ENCODE results near the gene KRTAP13-3.

KRTAP13-3 gene, protein sequence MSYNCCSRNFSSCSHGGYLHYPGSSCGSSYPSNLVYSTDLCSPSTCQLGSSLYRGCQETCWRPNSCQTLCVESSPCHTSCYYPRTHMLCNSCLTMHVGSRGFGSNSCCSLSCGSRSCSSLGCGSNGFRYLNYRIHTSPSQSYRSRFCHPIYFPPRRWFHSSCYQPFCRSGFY

DNA sequence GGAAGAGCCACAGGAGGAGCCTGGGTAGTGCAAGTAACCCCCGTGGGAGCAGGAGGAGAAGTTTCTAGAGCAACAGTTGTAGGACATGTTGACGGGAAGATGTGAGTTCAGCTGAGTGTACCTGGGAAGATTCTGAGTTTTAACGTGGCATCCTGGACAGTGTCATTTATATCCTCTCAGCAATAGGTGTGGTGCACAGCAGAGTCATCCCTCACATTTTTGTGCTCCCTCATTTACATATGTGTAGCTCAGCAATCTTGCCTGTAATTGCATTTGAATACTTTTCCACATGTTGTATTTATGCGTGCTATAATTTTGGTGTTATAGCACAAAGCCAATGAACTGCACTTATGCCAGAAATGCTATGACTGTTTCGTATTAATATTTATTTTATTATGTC lies at the start of gene KRTAP13-3:
Gene KRTAP13-3, minus strand, starts transcription at position 101 of the 400 bp plus-strand sequence. Its CDS starts 14 bp downstream, at position 87.
- DNase-seq (ENCODE audit: low read depth): no peak

DNA sequence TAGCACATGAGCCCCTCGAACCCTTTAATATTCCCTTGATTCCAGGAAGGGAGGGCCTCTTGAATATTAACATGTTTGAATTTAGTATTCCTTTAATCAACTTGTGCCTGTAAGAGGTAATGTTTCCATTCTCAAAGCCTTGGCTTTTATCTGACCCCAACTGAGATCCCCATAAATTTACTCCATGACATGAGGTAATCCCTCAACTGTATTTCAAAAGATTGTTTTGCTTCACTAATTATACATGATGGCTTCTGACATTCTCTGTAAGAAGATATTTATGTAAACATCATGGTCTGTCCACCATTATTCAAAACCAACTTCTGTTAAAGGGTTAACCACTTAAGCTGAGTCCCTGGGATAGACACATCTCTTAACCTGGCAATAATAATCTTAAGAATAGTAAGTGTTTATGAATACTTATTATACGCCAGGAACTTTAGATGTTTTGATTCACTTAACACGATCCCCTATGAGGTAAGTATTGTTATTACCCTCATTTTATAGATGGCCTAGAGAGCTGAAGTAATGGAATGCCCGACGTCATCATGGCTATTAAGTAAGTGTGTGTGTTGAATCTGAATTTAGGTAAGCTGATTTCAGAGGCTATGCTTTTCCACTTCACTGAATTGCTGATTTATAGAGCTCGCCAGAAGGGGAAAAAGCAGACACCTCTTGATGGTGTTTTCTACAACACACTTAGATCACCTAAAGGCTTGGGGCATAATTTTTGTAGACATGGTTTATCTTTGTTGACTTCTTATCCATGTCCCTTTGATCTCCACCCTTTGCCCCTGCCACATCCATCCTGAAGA lies 43.4 kb upstream of the KRTAP13-3 start:
- no peak for DNase-seq (ENCODE audit: low read depth)

DNA sequence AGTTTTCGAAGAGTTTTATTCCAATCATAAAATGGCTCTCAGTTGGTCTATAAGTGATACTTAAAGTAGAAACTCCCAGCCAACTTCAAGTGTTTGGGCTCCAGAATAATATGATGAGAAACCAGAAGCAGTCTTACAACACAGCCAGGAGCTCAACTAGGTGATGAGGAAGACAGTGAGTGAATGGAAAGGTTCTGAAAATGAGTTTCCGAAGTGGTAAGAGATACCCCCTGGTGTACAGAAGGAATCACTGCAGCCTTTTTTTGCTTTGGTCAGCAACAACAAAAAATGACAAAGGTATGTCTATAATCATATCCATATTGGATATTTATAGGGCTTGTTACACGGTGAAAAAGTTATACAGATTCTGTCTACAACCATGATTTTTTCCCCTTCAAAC lies 38.0 kb upstream of the KRTAP13-3 start:
- DNase-seq (ENCODE audit: low read depth): no peak

DNA sequence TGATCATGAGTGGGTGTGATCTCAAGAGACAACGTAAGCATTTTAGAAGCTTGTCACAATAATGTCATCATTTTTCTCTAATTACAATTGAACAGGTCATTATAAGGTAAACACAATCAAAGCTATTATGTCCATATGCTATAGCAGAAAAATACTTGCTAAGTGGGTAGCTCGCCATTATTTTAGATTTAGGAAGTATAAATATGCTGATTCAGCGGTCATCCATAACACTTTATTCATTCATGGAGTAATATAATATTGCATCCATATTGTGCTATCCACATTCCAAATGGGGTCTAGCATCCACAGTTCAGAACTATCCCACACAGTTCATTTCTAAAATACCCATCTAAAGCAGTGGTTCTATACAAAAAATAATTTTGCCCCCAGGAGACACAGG lies 22.8 kb upstream of the KRTAP13-3 start:
- no peak for DNase-seq (ENCODE audit: low read depth)

DNA sequence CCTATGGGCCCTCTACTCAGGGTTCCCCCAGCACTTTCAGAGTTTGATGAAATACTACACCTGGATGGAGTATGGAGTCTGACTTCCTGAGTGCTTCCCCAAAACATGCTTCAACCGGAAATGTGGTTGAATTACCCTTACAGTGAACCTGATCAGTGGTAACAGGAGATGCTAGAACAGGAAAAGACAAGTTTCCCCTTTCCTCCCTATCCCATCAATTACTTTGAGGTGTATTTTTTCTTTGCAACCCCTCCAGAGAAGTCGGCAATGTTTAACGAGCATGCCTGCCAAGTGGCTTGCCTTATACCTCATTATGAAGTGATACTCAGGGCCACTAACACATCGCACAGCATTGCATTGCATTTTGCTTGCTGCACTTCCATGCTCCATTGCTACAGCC lies 21.3 kb upstream of the KRTAP13-3 start:
- DNase-seq (ENCODE audit: low read depth): no peak

DNA sequence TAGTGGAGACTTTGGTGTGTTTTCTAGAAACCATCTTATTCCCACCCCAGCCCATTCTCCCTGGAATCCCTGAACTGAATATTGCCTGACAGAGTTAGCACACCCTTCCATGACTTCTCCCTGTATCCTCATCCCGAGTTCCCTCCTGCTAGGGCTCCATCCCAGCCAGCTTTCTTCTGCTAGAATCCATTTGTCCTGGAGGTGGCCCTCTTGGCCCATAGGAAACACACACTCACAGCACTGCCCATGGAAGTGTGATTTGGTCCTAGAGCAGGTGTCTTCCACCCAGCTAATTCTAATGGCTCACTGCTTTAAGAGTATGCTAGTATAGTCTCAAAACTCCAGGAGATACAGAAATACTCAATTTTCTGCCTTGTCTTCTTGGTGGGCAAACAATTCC lies 18.5 kb upstream of the KRTAP13-3 start:
- no peak for DNase-seq (ENCODE audit: low read depth)

DNA sequence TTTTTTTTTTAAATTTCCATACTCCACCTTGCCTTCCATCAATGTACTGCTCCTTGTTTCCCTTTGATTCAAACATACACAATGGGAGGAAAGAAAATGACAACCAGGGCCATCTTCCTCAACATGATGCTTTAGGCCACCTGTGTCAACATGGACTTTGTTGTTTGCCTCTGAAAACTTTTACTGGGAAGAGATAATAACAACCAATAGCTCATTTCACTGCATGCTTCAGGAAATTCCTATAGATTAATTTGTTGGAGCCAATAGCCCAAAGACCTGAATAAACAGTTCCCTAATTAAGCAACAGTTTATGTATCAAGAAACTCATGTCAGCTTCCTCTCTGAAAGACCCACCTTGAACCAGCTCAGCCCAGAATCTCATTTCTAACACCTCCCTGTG lies 17.5 kb upstream of the KRTAP13-3 start:
- no peak for DNase-seq (ENCODE audit: low read depth)

DNA sequence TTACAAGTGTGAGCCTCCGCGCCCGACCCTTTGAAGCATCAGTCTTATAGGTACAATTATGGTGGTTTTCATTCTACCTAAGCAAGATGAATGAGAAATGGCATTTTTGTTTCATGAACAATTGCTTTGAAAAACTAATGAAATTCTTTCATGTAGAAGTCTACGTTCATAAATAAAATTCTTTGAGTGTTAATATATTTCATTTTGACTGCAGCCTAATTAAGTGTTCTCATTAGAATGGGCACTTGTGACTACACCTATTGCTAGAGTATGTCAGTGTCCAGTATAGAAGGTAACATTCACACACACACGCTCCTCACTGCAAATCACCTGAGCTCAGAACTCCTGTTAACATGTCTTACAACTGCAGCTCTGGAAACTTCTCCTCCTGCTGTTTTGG lies 14.2 kb upstream of the KRTAP13-3 start, which contains the start of gene KRTAP15-1:
Gene KRTAP15-1, plus strand, starts transcription at position 301 of the 400 bp plus-strand sequence. Its CDS starts 53 bp downstream, at position 354.
- DNase-seq (ENCODE audit: low read depth): no peak

DNA sequence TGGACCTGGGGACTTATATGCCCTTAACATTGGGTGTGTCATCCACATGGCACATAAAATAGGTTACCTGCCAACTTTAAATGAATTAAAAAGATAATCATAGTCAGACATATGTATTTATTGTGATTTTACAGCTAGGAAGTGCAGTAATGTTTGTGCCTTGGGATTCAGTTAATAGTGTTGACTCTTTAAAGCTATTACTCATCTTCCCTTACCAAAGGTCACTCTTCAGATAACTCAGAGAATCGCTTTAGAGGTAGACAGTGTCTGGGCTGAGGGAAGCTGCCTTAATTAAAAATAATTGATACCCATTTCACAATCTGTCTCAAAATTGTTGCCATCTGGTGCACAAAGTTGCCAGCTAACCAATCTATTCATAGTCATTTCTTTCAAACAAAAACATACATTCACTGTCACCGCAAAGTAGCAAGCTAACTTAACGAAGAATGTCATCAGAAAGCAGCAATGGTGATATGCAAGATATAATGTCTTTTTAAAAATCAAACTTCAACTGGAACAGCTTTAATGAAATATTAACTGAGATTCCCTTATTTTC lies 11.4 kb upstream of the KRTAP13-3 start:
- DNase-seq (ENCODE audit: low read depth): no peak

DNA sequence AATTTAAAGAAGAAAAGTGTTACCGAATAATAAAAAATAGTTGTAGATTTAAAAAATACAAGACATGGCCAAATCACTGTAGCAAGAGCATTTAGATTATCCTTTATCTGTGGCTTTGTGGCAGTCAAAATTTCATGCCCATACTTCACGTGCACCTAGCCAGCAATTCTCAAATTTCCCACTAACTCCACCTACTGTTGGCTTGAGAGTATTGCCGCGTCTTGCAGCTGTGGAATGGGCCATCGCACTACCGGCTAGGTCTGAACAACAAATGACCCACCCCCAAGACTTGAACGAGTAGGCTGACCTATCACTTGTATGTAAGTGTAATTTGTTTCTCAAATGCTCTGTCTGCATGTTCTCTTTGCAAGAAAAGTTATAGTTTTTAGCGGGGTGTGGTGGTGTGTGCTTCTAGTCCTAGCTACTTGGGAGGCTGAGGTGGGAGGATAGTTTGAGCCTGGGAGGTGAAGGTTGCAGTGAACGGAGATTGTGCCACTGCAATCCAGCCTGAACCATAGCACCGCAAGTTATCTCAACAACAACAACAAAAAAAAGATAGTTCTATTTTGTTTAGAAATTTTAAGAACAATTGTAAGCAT lies 8.4 kb upstream of the KRTAP13-3 start:
- no peak for DNase-seq (ENCODE audit: low read depth)

DNA sequence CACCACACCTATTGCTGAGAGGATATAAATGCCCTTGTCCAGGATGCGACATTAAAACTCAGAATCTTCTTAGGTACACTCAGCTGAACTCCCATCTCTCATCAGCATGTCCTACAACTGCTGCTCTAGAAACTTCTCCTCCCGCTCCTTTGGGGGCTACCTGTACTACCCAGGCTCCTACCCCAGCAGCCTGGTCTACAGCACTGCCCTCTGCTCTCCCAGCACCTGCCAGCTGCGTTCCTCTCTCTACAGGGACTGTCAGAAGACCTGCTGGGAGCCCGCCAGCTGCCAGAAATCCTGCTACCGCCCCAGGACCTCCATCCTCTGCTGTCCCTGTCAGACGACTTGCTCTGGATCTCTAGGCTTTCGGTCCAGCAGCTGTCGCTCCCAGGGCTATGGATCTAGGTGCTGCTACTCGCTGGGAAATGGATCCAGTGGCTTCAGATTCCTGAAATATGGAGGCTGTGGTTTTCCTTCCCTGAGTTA lies 4.5 kb upstream of the KRTAP13-3 start, which contains the start of gene KRTAP13-4:
Gene KRTAP13-4, plus strand, starts transcription at position 51 of the 486 bp plus-strand sequence. Its CDS starts 56 bp downstream, at position 107.
- no peak for DNase-seq (ENCODE audit: low read depth)

DNA sequence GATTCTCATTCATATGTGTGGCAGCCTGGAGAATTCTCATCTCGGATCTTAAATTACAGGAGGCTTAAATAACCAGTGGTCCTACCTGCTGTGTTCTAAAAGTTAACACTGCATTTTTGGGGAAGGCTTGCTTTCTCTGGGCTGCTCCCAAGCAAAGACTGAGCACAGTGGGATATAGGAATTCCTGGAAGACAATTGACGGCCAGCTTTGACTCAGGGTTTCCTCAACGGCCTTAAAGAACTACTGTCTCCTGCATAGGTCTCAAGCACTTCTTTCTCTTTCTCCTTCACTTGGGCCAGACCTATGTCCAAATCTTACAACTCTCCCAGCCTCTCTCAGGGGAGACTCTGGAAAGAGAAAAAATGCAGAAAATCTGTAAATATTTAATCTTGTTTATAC lies 1.0 kb upstream of the KRTAP13-3 start:
- no peak for DNase-seq (ENCODE audit: low read depth)

DNA sequence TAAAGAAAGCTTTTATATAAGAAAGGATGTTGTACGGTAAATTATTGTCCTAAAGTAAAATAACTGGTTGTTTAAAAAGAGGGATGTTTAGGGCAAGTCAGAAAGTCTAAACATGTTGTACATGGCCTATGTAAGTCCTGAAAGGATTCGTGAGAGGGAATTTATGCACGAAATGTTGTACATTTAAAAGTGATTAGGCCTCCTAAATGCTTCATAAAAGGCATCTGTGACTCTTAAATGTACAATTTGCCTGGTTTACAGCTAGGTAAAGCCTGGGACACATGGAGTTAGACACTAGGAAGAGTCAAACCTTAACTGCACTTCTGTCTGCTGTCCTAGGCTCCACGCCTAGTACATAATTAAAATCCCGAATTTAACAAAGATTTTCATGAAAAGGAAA lies 9.7 kb downstream of the KRTAP13-3 start:
- no peak for DNase-seq (ENCODE audit: low read depth)

DNA sequence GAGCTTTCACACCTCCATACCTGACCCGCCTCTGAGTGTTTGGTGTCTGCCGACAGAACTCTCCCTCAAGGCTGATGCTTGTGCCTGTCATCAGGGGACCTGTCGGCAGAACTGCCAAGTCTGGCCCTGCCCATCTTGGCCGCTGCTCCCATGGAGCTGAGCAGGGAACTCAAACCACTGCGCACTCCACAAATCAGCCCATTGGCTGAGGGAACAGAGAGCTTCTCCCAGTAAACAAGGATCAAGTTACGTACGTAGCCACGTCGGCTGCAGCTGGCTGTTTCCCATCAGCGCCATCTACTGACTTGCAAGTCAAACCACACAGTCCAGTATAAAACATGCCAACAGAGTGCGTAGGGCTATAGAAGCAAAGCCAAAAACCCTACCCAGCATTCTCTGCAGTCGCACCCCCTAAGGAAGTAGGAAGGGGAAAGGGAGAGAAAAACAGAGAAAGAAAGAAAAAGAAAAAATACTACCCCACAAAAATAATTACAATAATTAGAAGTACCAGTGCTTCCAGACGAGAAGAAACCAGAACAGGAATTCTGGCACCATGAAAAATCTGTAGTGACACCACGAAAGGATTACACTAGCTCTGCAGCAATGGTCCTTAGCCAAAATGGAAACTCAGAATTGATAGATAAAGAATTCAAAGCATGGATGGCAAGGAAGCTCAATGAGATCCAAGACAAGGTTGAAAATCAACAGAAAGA lies 16.8 kb downstream of the KRTAP13-3 start:
- DNase-seq (ENCODE audit: low read depth): no peak

DNA sequence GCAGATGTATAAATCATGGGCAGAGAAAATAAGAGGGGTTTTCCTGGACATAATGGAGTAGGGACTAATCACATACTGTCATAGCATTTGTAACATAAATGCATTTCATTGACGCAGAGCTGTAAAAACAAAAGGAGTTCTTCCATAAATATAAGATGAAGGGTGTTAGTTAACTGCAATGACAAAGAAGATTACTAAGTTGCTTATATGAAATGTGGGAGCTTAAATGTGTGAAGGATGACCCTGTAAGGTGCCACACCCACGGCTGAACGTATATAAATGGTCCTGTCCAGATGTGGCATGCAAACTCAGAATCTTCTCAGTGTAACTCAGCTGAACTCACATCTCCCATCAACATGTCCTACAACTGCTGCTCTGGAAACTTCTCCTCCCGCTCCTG lies 30.0 kb downstream of the KRTAP13-3 start, which contains the start of gene KRTAP13-1:
Gene KRTAP13-1, plus strand, starts transcription at position 301 of the 400 bp plus-strand sequence. Its CDS starts 56 bp downstream, at position 357.
- DNase-seq (ENCODE audit: low read depth): no peak

DNA sequence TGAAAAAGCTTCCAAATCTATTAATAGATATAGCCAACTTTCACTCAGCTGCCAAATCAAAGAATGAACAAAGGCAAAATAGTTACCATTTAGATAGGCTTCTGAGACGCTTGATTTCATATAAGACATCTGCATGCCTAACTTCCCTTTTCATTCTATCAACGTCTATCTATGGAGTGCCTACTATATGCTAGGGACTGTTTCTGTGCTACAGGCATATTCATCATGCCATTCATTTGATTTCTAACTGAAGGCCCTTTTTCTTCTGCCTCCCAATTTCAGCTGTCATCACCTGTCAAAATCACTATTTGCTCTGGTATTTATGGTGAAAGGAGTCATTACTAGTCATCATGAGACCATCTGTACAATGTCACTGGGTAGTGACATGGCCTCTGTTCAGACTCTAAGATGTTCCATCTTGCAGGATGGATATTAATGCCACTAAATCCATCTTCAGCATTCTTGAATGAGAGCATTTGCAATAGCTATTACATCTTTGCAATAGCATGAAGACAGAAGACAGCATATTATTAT lies 34.2 kb downstream of the KRTAP13-3 start:
- no peak for DNase-seq (ENCODE audit: low read depth)

DNA sequence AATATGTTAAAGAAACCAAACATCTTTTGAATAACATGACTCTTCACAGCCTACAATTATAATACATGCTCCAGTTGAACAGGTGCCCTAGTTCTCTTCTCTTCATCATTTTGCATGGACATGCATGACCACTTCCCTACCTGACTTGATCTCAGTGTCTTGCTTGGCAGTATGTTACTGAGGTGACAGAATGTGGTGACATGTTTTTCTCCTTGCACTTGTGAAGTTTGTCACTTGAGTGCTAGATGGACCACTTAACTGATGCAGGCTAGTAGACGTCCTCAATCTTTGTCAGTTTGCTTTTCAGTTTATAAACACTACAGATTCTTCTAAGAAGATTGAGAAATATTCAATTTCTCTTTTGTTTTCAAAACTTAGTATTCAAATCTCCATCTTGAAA lies 43.5 kb downstream of the KRTAP13-3 start:
- DNase-seq (ENCODE audit: low read depth): no peak

All from stimulated activated CD8-positive, alpha-beta memory T cell treated with anti-CD3 and anti-CD28 coated beads, Interleukin-12 subunit alpha, Interleukin-12 subunit beta, amount 100 ng/mL, for 1 hour (primary cell).